OCI-LY1 (cell line): ENCODE results near the gene ROR1.

Experiments used
- EZH2 ChIP-seq: fragments of 200-600 bp; sonication (generic), shearing (Covaris generic); IDR thresholded peaks from 2 replicates; pipeline ENCODE4 v1.8.0; 2017; ENCODE audit warnings: borderline replicate concordance, mixed run types, mild to moderate bottlenecking, antibody characterized with exemption, low read length, moderate library complexity, mixed read lengths
- TF ChIP-seq, protein P1 (sequence below): fragments of 200-600 bp; sonication (generic), shearing (Covaris generic); IDR thresholded peaks from 2 replicates; pipeline ENCODE4 v1.5.1; 2017; ENCODE audit warnings: mild to moderate bottlenecking, antibody characterized with exemption, low read length, moderate library complexity, mixed read lengths

DNA sequence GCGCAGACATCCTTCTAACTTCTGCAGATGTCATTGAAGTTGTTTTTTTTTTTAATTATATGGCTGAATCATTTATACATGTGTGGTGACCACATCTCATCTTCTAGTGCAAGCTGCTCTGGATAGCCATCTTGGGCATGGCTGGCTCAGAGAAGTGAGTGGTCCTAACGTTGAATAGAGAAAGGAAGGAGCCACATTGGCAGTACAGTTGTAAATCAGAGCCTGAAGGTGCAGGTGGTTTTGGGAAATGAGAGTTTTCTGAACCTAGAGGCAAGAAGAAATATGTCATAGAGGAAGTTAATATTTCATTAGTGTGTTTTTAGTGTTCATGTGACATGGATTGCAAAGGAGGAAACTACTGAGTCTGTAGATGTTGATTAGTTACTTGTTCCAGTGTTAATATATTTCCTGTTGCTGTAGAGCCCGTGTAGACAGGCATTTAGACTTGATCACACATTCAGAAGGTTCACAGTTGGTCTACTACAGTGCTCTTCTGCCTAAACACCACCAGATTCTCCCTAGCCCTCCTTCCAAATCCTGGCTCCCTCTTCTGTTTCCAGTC is 163.7 kb downstream of the ROR1 start:
- TF ChIP-seq, protein P1, sequence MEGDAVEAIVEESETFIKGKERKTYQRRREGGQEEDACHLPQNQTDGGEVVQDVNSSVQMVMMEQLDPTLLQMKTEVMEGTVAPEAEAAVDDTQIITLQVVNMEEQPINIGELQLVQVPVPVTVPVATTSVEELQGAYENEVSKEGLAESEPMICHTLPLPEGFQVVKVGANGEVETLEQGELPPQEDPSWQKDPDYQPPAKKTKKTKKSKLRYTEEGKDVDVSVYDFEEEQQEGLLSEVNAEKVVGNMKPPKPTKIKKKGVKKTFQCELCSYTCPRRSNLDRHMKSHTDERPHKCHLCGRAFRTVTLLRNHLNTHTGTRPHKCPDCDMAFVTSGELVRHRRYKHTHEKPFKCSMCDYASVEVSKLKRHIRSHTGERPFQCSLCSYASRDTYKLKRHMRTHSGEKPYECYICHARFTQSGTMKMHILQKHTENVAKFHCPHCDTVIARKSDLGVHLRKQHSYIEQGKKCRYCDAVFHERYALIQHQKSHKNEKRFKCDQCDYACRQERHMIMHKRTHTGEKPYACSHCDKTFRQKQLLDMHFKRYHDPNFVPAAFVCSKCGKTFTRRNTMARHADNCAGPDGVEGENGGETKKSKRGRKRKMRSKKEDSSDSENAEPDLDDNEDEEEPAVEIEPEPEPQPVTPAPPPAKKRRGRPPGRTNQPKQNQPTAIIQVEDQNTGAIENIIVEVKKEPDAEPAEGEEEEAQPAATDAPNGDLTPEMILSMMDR: no peak
- no peak for TF ChIP-seq EZH2
